ENCODE data around the gene NCKAP5.

NCKAP5 gene

DNA sequence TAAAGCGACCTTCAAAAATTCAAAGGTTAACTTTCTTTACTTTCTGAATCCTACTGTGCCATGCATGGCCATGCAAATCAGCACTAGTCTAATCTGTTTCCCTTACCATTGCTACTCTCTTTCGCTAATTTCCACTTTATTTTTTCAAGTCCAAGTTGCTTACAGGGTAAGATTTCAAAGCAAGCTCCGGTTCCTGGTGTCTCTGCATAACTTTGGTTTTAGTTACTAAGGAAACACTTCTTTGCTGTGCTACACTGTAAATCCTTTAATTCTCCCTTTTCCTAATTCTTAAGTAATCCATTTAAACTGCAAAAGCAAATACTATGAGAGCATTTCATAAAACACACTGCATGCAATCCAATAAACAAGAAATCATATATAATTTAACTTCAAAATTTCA is 514.7 kb downstream of the NCKAP5 start:
- TF ChIP-seq CTCF (IDR thresholded peaks at IDR 0.05) = no peak
- Histone ChIP-seq H3K9me3 (no peaks in the 10 kb centered on the region), H3K4me3 (ENCODE audit: low read depth in 1 of 2, low read length in 1 of 2) (no peak overlapping the region), H3K36me3 (no peaks in the 10 kb centered on the region), H3K4me1 (ENCODE audit: control insufficient read depth in 1 of 2, insufficient read depth in 1 of 2, low read depth in 1 of 2, low read length in 1 of 2) (no peaks in the 10 kb centered on the region), H3K27me3 (no peaks in the 10 kb centered on the region), H3K27ac (no peak overlapping the region)

DNA sequence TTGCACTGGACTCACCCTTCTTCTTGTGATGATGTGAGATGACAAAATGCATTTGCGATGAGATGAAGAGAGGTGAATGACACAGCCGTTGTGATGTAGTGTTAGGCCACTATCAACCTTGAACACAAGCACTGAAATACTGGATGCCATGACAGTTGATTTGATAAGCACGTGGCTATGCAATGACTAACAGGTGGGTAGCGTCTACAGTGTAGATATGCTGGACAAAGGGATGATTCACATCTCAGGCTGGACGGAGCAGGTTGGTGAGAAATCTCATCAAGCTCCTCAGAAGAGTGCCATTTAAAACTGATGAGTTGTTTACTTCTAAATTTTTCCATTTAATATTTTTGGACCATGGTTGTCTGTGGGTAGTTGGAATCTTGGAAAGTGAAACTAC is 522.5 kb downstream of the NCKAP5 start:
- Histone ChIP-seq H3K9me3 (no peaks in the 10 kb centered on the region), H3K27me3 (no peaks in the 10 kb centered on the region), H3K36me3 (no peaks in the 10 kb centered on the region), H3K4me3 (ENCODE audit: low read depth in 1 of 2, low read length in 1 of 2) (no peak overlapping the region), H3K27ac (no peak overlapping the region), H3K4me1 (ENCODE audit: control insufficient read depth in 1 of 2, insufficient read depth in 1 of 2, low read depth in 1 of 2, low read length in 1 of 2) (no peaks in the 10 kb centered on the region)
- no peak for TF ChIP-seq CTCF (IDR thresholded peaks at IDR 0.05)

DNA sequence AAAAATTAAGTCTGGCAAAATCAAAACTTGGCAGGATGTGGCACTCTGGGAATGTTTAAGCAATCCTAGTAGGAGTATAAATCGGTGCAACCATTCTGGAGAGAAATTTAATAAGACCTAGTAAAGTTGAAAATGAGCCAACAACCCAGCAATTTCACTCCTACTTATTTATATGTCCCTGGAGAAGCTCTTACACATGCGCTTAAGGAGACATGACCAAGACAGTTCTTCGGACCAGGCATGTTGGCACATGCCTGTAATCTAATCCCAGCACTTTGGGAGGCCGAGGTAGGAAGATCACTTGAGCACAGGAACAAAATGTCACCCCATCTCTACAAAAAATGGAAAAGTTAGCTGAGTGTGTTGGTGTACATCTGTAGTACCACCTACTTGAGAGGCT is 523.7 kb downstream of the NCKAP5 start:
- TF ChIP-seq CTCF (IDR thresholded peaks at IDR 0.05) = no peak
- H3K4me3 ChIP-seq (ENCODE audit: low read depth in 1 of 2, low read length in 1 of 2) = no peak overlapping the region
- no peaks in the 10 kb centered on the region for H3K4me1 ChIP-seq (ENCODE audit: control insufficient read depth in 1 of 2, insufficient read depth in 1 of 2, low read depth in 1 of 2, low read length in 1 of 2)

DNA sequence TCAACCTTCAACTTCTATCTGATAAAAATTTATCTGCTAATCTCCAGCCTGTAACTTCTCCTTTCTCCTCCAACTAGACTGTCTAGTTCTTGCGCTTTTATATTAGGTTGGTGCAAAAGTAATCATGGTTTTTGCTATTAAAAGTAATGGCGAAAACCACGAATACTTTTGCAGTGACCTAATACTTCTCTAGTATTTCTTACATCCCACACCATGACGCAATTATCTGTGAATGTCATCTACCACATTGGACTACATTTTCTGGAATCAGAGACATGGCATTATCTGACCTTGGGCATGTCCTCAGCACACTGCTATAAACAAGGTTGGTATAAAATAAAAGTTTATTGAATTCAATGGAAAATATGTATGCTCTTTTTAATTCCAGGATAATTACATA is 528.1 kb downstream of the NCKAP5 start:
- H3K36me3 ChIP-seq = no peaks in the 10 kb centered on the region
- no peaks in the 10 kb centered on the region for H3K4me1 ChIP-seq (ENCODE audit: control insufficient read depth in 1 of 2, insufficient read depth in 1 of 2, low read depth in 1 of 2, low read length in 1 of 2)
- no peaks in the 10 kb centered on the region for H3K9me3 ChIP-seq
- TF ChIP-seq CTCF (IDR thresholded peaks at IDR 0.05) = no peak
- no peaks in the 10 kb centered on the region for H3K27me3 ChIP-seq
- H3K4me3 ChIP-seq (ENCODE audit: low read depth in 1 of 2, low read length in 1 of 2) = no peak overlapping the region
- H3K27ac ChIP-seq = no peak overlapping the region

More for the DNA sequence above, 523.7 kb downstream of the NCKAP5 start:
- H3K27ac ChIP-seq = no peak overlapping the region
- no peaks in the 10 kb centered on the region for H3K9me3 ChIP-seq
- no peaks in the 10 kb centered on the region for H3K27me3 ChIP-seq
- H3K36me3 ChIP-seq = no peaks in the 10 kb centered on the region

DNA sequence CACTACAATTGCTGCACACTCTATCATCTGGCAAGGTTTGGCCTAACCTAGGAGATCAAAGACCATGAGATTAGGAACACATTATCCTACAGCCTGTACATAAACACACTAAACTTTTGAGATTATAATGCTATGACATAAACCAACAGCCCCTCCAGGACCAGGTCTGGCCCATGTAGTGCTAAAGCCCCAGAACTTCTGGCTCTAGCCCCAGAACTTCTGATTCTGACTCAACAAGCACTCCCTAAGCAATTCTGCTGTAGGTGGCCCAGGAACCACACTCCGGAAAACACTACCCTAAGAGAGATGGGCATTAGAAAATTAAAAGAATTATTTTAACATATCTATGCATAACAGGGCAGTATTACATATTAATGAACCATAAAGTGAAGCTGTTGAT is 528.7 kb downstream of the NCKAP5 start:
- H3K9me3 ChIP-seq = no peaks in the 10 kb centered on the region
- no peak overlapping the region for H3K4me3 ChIP-seq (ENCODE audit: low read depth in 1 of 2, low read length in 1 of 2)
- no peak for TF ChIP-seq CTCF (IDR thresholded peaks at IDR 0.05)
- H3K27me3 ChIP-seq = no peaks in the 10 kb centered on the region
- H3K27ac ChIP-seq = no peak overlapping the region
- H3K36me3 ChIP-seq = no peaks in the 10 kb centered on the region
- H3K4me1 ChIP-seq (ENCODE audit: control insufficient read depth in 1 of 2, insufficient read depth in 1 of 2, low read depth in 1 of 2, low read length in 1 of 2) = no peaks in the 10 kb centered on the region
